Stimulated activated CD8-positive, alpha-beta memory T cell treated with anti-CD3 and anti-CD28 coated beads, Interleukin-7, amount 100 ng/mL, for 4 hours (primary cell): ENCODE results near the gene ACOX2.

Source experiments
- DNase-seq, 2 donors: peaks; one replicate each; pipeline ENCODE4 v3.0.0-alpha.2; 2020; ENCODE audit warnings: low read depth in 2 of 2

The ACOX2 gene

GRCh38 chr3:58536501-58537411, at the start of gene ACOX2:
ACOX2 (minus strand) TSS chr3:58537190; CDS start chr3:58535106, 2,084 bp downstream.
- DNase-seq = no peak

- DNase-seq = no peak
These were observed 49.0 kb upstream of the ACOX2 start for GRCh38 chr3:58585994-58586393.

DNA sequence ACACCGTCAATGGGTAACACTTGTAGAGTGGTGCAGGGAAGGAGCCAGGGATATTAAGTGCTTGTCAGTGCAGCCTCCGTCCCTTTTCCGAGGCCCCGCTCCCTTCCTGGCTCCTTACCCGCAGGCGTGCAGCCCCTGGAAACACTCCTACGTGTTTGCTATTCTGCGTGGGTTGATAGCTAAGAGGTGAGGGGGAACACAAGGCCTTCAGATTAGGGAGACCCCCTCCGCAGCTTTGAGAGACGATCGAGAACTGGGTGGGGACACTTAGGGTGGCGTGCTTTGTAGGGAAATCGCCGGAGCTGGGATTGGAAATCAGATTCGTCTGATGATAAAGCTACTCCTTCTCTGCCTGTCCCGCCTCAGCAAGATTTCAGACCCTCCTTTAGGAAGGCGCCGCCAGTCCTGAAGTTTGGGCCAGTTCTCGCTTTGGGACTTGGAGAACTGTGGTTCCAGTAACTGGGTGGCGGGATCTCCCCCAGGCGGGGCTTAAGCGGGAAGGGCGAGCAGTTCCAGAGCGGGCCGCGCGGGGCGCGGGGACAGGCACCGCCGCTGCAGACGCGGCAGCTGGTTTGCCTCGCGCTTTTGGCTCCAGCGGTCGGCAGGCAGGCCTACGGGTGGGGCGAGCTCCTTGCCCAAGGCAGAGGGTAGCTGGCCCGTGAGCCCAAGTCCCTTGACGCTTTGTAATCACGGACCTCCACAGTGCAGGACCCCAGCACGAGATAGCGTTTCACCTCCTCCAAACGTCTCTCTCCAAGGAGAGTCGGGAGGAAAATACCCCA, 48.2 kb upstream of the ACOX2 start:
- DNase-seq = peak in 1 of 2 donors; percentile 35

GRCh38 chr3:58584690-58585004, 47.7 kb upstream of the ACOX2 start:
- DNase-seq = no peak

DNA sequence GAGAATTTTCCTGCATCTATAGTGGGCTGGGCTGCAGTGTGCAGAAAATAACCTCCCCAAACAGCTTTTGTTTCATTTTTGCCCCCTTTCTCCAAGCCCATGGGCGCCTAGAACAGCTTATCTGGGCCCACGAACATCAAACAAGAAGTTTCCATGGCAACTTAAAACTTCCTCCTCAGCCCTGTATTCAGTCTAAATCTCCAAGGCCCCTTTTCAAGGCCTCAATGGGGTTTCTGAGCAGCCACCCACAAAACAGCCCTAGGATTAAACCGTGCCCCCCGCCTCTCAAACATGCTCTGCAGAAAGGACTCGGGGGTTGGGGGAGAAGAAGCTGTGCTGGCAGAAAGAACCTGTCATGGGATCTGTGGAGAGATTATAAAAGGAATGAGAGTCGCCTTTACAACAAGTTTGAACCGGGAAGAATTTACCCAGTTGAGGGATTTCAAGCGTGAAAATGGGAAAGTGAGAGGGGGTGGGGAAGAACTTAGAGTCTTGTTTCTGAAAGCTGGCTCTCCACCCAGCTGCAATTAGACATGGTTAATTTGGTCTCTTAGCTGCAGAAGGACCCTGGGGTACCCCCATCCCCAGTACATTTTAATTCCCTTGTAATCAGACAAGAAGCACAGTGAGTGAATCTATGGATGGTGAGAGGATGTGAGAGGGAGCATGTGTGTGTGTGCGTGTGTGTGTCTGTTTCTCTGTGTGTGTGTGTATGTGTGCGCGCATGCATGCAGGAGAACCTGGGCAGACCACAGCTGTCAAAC, 44.5 kb upstream of the ACOX2 start:
- no peak for DNase-seq

- DNase-seq = no peak
These were observed 43.9 kb upstream of the ACOX2 start for GRCh38 chr3:58580826-58581327.

GRCh38 chr3:58578873-58579272, 41.9 kb upstream of the ACOX2 start:
- DNase-seq = no peak

DNA sequence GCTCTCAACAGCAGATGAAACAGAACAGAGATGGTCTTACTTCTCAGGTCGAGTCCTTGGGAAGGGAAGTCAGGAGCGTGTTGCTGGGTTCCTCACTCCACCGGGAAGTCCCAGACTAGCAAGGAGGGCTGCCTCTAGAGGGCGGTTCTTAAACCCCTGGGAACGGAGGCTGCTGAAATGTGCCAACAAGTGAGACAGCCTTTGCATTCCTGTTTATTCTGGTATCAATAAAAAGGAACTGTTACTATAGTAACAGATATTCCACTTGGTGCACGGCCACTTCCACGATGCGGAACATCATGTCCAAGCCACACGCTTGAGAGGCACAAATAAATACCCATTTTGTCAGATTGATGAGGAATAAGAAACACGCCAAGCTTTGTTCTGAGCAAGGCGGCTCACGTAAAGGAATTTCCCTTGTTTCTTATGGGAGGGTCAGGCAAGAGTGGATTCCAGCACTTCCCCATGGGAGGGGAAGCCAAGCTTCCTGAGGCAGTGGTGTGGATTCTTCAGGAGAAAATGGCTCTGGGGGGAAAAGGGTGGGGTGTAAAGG, 40.4 kb upstream of the ACOX2 start, which contains the start of gene FAM107A:
TSS of gene FAM107A (minus strand) at position 123 of the 553 bp plus-strand sequence. CDS start 7,531 bp downstream, outside the sequence.
- DNase-seq = no peak

- no peak for DNase-seq
These were observed 39.7 kb upstream of the ACOX2 start for GRCh38 chr3:58576716-58577115.

GRCh38 chr3:58575971-58576652, 39.1 kb upstream of the ACOX2 start:
- DNase-seq = no peak

- no peak for DNase-seq
These were observed 37.7 kb upstream of the ACOX2 start for GRCh38 chr3:58574682-58575081.

GRCh38 chr3:58574106-58574505, 37.1 kb upstream of the ACOX2 start:
- no peak for DNase-seq

DNA sequence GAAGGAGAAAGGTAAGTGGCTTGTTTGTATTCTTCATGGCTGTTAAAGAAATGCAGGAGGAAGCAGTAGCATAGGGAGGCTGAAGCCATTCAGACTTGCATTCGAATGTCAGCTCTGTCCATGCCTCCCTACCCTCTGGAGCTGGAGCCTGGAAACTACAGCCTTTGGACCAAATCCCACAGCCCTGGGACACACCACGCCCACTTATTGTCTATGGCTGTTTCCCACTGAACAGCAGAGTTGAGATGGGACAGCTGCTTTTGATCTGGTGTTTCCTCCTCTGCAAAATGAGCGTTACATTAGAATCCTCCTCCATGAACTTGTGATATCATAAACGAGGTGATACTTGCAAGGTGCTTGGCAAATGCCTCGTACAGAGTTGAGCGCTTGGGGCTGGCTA, 36.6 kb upstream of the ACOX2 start:
- DNase-seq = no peak

GRCh38 chr3:58572634-58573230, 35.7 kb upstream of the ACOX2 start:
- no peak for DNase-seq

GRCh38 chr3:58572013-58572633, 35.1 kb upstream of the ACOX2 start:
- DNase-seq = no peak

GRCh38 chr3:58570851-58571250, 33.9 kb upstream of the ACOX2 start:
- no peak for DNase-seq

- DNase-seq = no peak
These were observed 32.5 kb upstream of the ACOX2 start for GRCh38 chr3:58569287-58570001.

DNA sequence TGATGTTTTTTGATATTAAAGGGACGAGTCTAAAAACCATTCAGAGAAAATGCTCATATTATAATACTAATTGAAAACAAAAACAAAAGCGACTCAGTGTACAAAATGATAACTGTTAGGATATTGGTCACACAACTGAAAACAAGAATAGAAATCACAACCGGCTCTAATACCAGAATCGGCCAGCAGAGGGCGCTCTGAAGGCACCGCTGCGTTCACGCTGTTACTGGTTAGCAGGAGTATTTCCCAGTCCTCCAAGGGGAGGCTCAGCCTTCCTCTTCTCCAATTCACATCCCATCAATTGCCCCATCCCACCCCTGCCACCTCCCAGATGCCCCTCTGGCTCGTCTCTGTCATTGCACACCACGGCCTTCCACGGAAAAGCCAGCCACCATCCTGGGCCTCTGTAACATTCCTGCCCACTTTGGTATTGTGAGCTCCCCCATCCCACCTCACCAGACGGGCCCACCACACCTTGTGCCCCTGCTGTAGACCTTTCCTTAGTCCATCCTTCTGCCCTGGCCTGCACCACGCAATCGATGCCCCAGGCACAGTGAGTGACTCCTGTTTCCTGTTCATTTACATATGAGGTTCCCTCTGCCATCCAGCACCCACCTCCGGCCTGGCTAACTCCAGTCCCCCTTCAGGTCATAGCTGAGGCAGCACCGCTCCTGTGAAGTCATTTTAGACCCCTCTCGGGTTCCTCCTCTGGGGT, 31.7 kb upstream of the ACOX2 start:
- peak; percentile 49 to 54 for DNase-seq

- no peak for DNase-seq
These were observed 30.2 kb upstream of the ACOX2 start for GRCh38 chr3:58567251-58567515.
